HG03039 (cell line): Measurements from ENCODE around the gene KCNK7.

ENCODE experiments used
- ATAC-seq: cut with Tn5 transposase; IDR thresholded peaks from one replicate; pipeline ENCODE4 v1.9.1; 2021; ENCODE audit warnings: mild to moderate bottlenecking, moderate library complexity; ENCODE audit not compliant: unreplicated experiment

KCNK7 gene

GRCh38 chr11:65589444-65590239 lies 6.0 kb downstream of the KCNK7 start:
- no peak for ATAC-seq

- peak; percentile 50 for ATAC-seq
Measured at GRCh38 chr11:65588199-65589054, 7.2 kb downstream of the KCNK7 start.

GRCh38 chr11:65586676-65587075 lies 8.9 kb downstream of the KCNK7 start:
- no peak for ATAC-seq

GRCh38 chr11:65586247-65586630 lies 9.4 kb downstream of the KCNK7 start:
- no peak for ATAC-seq

DNA sequence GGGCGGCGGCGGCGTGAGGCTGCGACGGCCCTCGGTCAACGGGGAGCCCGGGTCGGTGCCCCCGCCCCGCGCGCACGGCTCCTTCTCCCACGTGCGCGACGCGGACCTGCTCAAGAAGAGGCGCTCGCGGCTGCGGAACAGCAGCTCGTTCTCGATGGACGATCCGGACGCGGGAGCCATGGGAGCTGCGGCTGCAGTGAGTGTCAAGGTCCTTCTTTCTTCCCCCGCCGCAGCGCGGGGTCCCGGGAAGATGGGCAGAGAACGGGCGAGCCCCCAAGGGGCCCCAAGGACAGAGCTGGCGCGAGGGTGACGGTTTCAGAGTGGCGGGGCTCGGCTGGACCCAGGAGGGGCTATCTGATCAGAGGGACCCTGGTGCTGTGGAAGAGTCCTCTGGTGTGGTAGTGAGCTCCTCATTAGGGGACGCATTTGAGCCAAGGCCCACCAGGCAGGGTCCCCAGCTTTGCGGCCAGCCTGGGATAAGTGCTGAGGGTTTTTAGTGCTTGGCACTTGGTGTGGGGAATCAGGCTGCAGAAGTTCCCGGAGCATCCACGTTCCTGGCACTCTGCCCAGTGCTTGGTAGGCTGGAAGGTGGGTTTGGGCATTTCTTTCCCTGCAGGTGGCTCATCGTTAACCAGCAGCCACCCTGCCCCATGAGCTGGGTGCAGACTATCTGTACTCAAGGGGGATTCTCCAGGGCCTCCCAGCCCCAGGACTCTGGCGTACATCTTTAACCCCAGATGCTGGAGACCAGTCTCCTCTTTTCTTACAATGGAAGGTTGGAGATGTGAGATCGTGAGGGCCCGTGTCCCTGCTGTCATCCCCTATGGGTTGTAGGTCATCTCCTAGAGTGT lies 10.0 kb downstream of the KCNK7 start:
- ATAC-seq = no peak

- ATAC-seq = no peak
Measured at GRCh38 chr11:65584723-65585171, 10.9 kb downstream of the KCNK7 start.

- no peak for ATAC-seq
Measured at GRCh38 chr11:65584106-65584505, 11.5 kb downstream of the KCNK7 start.

- no peak for ATAC-seq
Measured at GRCh38 chr11:65583589-65583988, 12.0 kb downstream of the KCNK7 start.

GRCh38 chr11:65581928-65582327 lies 13.7 kb downstream of the KCNK7 start:
- ATAC-seq = no peak

DNA sequence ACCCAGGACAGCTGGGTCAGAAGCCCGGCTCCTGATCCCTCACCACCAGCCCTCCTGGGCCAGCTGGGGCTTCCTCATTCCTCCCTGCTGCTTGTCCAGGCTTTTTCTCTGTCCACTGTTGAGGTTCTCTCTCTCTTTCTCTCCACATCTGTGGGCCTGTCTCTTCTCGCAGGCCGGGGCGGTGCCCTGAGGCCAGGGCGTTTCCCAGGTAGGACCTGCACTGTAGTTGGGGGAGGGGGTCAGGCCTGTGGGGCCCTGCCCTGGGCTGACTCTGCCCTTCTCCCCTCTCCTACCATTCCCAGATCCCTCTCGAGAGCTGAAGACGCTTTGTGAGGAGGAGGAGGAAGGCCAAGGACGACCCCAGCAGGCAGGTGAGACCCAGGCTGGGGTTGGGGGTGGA lies 14.8 kb downstream of the KCNK7 start:
- no peak for ATAC-seq

GRCh38 chr11:65580031-65580692 lies 15.4 kb downstream of the KCNK7 start:
- no peak for ATAC-seq

DNA sequence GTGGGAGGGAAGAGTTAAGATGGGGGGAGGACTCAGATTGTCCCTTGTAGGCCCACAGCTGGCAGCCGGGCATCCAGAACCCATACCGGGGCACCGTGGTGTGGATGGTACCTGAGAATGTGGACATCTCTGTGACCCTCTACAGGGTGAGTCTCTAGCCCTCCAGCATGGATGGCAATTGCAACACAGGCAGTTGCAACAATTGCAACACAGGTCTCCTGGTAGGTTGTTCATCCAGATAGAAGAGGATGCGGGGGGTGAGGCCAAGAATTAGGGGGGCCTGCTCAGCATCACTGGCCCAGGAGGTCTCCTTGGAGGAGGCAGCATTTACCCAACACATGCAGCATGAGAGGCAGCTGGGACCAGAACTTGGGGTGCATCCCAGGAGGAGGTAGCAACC lies 16.3 kb downstream of the KCNK7 start:
- no peak for ATAC-seq

DNA sequence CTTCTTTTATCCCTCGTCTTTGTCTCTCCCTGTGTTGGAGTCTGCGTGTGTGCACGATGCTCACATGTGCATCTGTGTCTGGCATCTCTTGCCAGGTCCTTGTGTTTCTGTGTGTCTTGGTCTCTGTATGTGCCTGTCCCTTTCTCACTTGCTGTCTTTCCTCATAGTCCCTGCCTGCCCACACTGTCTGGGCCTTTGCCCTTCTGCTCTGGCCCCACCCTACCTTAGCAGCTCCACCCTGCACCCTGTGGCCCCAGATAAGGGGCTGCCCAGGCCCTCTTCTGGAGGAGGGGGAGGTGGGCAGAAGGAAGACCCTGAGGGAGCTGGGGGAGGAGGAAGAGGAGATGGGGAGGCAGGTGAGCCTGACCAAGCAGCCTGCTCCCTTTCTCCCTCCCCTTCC lies 16.9 kb downstream of the KCNK7 start:
- no peak for ATAC-seq

GRCh38 chr11:65578134-65578533 lies 17.5 kb downstream of the KCNK7 start:
- ATAC-seq = no peak

DNA sequence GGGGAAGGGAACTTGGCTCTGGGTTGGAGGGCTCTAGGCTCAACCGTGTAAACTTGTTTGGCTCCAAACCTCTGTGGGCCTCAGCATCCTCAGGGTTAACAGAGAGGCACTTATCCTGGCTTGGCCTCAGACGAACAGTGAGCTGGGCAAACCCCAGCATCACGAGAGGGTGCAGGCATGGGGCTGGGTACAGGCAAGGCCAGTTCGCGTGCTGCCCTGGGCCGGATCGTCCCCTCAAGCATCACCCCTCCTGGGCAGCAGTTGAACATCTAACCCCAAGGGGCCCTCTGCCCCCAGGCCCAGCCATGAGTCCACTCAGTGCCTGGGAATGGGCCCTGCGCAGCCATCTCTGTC lies 17.9 kb downstream of the KCNK7 start:
- no peak for ATAC-seq

DNA sequence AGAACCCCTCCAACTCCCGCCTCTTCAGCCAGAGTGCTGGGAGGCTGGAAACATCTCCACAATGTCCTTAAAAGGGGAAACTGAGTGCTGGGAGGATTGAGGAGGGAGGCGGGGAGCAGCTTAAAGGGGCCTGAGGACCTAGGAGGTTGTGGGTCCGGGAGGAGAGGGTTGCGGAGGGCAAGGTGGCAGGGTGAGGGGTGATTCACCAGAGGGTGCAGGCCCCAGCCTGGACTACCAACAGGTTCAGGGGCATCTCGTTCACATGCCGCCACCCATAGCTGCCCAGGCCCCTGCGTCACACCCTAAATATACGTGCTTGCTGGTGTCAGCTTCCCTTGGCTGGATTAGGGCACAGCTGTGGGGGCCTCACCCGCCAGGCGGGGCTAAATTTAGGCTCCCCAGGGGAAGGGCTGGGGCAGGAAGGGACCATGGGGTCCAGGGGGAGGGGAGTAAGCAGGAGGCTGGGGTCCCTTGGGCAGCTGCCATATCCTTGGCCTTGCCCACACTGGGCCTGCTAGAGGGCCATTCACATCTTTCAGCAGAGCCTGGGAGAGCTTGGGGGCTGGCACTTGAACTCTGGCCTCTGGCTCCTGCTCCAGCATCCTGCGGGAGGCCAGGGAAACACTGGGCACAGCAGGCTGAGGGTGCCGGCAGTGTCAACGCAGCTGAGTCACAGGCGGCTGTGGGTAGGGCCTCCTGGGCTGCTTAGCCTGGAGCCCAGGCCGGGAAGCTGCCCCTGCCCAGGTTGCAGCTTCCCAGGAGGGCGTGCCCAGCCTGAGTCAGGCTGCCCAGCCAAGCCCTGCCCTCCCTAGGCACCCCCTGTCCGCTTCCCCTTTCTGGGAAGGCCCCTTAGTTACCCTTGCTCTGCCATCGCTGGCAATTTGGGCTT lies 18.5 kb downstream of the KCNK7 start:
- no peak for ATAC-seq

GRCh38 chr11:65576232-65576866 lies 19.3 kb downstream of the KCNK7 start:
- no peak for ATAC-seq

- ATAC-seq = no peak
Measured at GRCh38 chr11:65575568-65576231, 19.9 kb downstream of the KCNK7 start, which contains the start of gene EHBP1L1. Gene EHBP1L1 (plus strand): TSS chr11:65576053. CDS start chr11:65576303, 250 bp downstream.
